SK-N-SH (cell line): ENCODE data around the gene NISCH.

Experiments
- CHD2 ChIP-seq: fragments of 150-350 bp; IDR thresholded peaks from 2 replicates; pipeline ENCODE4 v1.6.1; 2018; ENCODE audit warnings: low read length; ENCODE audit not compliant: partially characterized antibody
- CTCF ChIP-seq: fragments of 200-600 bp; sonication (generic); IDR thresholded peaks from 2 replicates; pipeline ENCODE4 v1.6.1; 2017; ENCODE audit warnings: antibody characterized with exemption, mild to moderate bottlenecking, moderate library complexity
- EZH2phosphoT487 ChIP-seq: fragments of 200-600 bp; sonication (generic); IDR thresholded peaks from 2 replicates; pipeline ENCODE4 v1.6.1; 2017; ENCODE audit warnings: low read depth, mixed run types, mild to moderate bottlenecking, antibody characterized with exemption, moderate library complexity, borderline replicate concordance
- MAX ChIP-seq: IDR thresholded peaks from 2 replicates; pipeline ENCODE4 v1.4.0; 2012; ENCODE audit warnings: low read depth
- MXI1 ChIP-seq: IDR thresholded peaks from 2 replicates; pipeline ENCODE4 v1.6.1; 2012; ENCODE audit warnings: mild to moderate bottlenecking, low read depth, low read length, improper control_type of control experiment
- POLR2AphosphoS5 ChIP-seq: IDR thresholded peaks from 2 replicates; pipeline ENCODE4 v1.6.1; 2012; ENCODE audit warnings: low read depth, low read length
- RAD21 ChIP-seq: IDR thresholded peaks from 2 replicates; pipeline ENCODE4 v1.6.1; 2012; ENCODE audit warnings: mild to moderate bottlenecking, low read length
- RFX5 ChIP-seq: IDR thresholded peaks from 2 replicates; pipeline ENCODE4 v1.6.1; 2012; ENCODE audit warnings: mild to moderate bottlenecking, improper control_type of control experiment, low read length
- USF2 ChIP-seq: fragments of 150-350 bp; IDR thresholded peaks from 2 replicates; pipeline ENCODE4 v1.6.1; 2017; ENCODE audit warnings: antibody characterized with exemption, low read length, low read depth, borderline replicate concordance
- TF ChIP-seq, protein P1 (sequence below): IDR thresholded peaks from 2 replicates; pipeline ENCODE4 v1.6.1; 2012; ENCODE audit warnings: mild to moderate bottlenecking, low read depth, low read length, moderate library complexity

DNA sequence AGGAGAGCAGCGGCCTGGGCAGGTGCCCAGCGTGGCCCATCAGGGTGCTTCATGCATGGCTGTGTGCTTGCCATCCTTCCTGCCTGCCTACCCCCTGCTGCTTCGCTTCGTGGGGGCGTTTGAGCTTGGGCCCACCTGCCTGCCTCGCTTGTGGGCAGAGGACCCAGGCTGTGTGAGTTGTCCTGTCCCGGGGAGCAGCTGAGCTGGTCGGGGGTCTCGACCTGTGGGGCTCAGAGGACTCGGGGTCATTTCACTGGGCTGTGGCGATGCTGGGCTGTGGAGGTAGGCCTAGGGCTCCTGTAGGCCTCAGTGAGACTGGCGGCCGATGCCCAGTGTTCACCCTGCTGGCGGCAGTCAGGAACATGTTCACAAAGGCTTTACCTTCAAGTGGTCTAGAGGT is 27.7 kb downstream of the NISCH start:
- TF ChIP-seq USF2 = no peak
- TF ChIP-seq POLR2AphosphoS5 = no peak
- no peak for TF ChIP-seq CTCF
- no peak for TF ChIP-seq CHD2
- no peak for TF ChIP-seq RAD21
- no peak for TF ChIP-seq MAX
- TF ChIP-seq RFX5 = no peak
- no peak for TF ChIP-seq MXI1
- TF ChIP-seq EZH2phosphoT487 = no peak
- TF ChIP-seq, protein P1, sequence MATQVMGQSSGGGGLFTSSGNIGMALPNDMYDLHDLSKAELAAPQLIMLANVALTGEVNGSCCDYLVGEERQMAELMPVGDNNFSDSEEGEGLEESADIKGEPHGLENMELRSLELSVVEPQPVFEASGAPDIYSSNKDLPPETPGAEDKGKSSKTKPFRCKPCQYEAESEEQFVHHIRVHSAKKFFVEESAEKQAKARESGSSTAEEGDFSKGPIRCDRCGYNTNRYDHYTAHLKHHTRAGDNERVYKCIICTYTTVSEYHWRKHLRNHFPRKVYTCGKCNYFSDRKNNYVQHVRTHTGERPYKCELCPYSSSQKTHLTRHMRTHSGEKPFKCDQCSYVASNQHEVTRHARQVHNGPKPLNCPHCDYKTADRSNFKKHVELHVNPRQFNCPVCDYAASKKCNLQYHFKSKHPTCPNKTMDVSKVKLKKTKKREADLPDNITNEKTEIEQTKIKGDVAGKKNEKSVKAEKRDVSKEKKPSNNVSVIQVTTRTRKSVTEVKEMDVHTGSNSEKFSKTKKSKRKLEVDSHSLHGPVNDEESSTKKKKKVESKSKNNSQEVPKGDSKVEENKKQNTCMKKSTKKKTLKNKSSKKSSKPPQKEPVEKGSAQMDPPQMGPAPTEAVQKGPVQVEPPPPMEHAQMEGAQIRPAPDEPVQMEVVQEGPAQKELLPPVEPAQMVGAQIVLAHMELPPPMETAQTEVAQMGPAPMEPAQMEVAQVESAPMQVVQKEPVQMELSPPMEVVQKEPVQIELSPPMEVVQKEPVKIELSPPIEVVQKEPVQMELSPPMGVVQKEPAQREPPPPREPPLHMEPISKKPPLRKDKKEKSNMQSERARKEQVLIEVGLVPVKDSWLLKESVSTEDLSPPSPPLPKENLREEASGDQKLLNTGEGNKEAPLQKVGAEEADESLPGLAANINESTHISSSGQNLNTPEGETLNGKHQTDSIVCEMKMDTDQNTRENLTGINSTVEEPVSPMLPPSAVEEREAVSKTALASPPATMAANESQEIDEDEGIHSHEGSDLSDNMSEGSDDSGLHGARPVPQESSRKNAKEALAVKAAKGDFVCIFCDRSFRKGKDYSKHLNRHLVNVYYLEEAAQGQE = no peak
